Activated CD8-positive, alpha-beta T cell treated with anti-CD3 and anti-CD28 coated beads for 36 hours (primary cell): ENCODE measurements around the gene ABHD10. TPM values are rescaled to one million over a fixed set of nuclear protein-coding genes. Genes with fewer than 3 reads are reported as not detected.

ENCODE experiments used
- ATAC-seq: fragments of 200-7000 bp; cut with Tn5 transposase; one replicate; pipeline ENCODE4 v1.10.0; 2021; ENCODE audit warnings: mild to moderate bottlenecking, moderate library complexity
- CTCF ChIA-PET: fragments of 350-600 bp; sonication (Branson Sonifier 250); formaldehyde crosslinking; loops from one replicate; lab custom pipeline; 2021; ENCODE audit warnings: antibody characterized with exemption; lab: Charles Lee
- POLR2A ChIA-PET: fragments of 350-600 bp; sonication (Branson Sonifier 250); formaldehyde crosslinking; loops from one replicate; lab custom pipeline; 2021; ENCODE audit warnings: antibody characterized with exemption; lab: Charles Lee
- DNase-seq: peaks from one replicate; pipeline ENCODE4 v3.0.0-alpha.2; 2020
- H3K27ac Mint-ChIP-seq: one replicate; pipeline ENCODE4 v1.8.0; 2021; ENCODE audit warnings: mild to moderate bottlenecking, mixed read lengths
- H3K27me3 Mint-ChIP-seq: one replicate; pipeline ENCODE4 v1.8.0; 2021; ENCODE audit warnings: mixed read lengths
- H3K36me3 Mint-ChIP-seq: one replicate; pipeline ENCODE4 v1.8.0; 2021; ENCODE audit warnings: low read depth, mixed read lengths
- H3K4me1 Mint-ChIP-seq: one replicate; pipeline ENCODE4 v1.8.0; 2021; ENCODE audit warnings: low read depth, mixed read lengths
- H3K4me3 Mint-ChIP-seq: one replicate; pipeline ENCODE4 v1.8.0; 2021; ENCODE audit warnings: mild to moderate bottlenecking, moderate library complexity, mixed read lengths
- H3K9me3 Mint-ChIP-seq: one replicate; pipeline ENCODE4 v1.8.0; 2021; ENCODE audit warnings: mixed read lengths
- CTCF ChIP-seq: fragments of 200-600 bp; IDR thresholded peaks from one replicate; pipeline ENCODE4 v1.8.0; 2022; ENCODE audit warnings: antibody characterized with exemption, mild to moderate bottlenecking
- intact Hi-C: fragments of 100-400 bp; cut with micrococcal nuclease; formaldehyde crosslinking; loops from one replicate; pipeline ENCODE4 v1.10.0; 2022
- total RNA-seq, 2 experiments: library from RNA; stranded (reverse); gene quantifications; one replicate each; pipeline ENCODE4 v1.2.3, GENCODE V29; 2021

ABHD10 gene
- total RNA-seq, 2 experiments from 2014 or later = 59.4 to 66.5 TPM

DNA sequence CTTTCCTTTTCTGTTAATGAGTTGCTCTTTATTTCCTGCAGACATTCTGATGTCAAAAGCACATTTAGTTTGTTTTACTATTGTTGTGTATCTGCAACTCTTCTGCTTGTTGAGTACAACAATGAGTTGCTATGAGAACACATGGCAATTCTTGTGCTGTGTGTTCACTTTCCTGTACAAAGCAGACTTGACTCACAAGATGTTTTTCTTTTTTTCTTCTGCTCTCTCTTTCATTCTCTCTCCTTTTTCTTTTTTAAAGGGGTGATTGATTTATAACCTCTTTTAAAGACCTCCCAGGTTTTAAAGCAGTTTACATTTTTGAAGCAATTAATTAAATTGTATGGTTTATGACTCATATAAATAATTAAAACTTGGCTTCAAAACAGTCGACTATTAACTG lies 31.6 kb upstream of the ABHD10 start:
- ATAC-seq (no peak), DNase-seq (no peak)
- Mint-ChIP-seq H3K27me3 (no peaks in the 10 kb centered on the region), H3K27ac (no peak overlapping the region), H3K36me3 (no peaks in the 10 kb centered on the region), H3K4me3 (no peak overlapping the region), H3K9me3 (no peaks in the 10 kb centered on the region), H3K4me1 (no peaks in the 10 kb centered on the region)
- TF ChIP-seq CTCF = no peak
- CTCF ChIA-PET = interaction anchor here (0.6 to 1.4 kb wide), 2 partner anchors 20 to 67 kb away, joined by 4 read pairs; no protein-coding TSS in a partner anchor
- intact Hi-C loops = no loop called here
- POLR2A ChIA-PET = no interaction called here

DNA sequence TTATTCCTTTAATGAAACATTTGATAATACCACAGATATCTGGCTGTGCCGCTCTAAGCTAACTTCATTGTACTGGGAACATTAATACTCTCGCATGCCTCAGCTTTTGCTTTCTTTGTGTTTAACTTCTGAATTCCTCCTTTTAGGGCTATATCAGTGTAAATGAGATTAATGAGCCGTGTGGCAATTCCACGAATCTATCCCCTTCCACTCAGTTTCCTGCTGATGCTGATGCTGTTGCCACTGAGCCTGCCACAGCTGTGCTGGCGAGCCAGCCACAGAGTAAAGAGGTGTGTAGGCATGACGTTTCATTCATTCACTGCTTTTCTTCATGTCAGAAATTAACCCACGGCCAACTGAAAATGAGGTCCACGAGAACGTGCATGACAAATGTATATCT lies 30.0 kb upstream of the ABHD10 start:
- no peaks in the 10 kb centered on the region for H3K9me3 Mint-ChIP-seq
- H3K36me3 Mint-ChIP-seq = no peaks in the 10 kb centered on the region
- TF ChIP-seq CTCF = no peak
- CTCF ChIA-PET = interaction anchor here (0.6 to 1.4 kb wide), 2 partner anchors 13 to 65 kb away, joined by 3 to 4 read pairs; no protein-coding TSS in a partner anchor
- H3K4me1 Mint-ChIP-seq = no peaks in the 10 kb centered on the region
- H3K27me3 Mint-ChIP-seq = no peaks in the 10 kb centered on the region
- intact Hi-C loops = no loop called here
- POLR2A ChIA-PET = no interaction called here
- no peak overlapping the region for H3K4me3 Mint-ChIP-seq
- no peak overlapping the region for H3K27ac Mint-ChIP-seq
- ATAC-seq (no peak), DNase-seq (no peak)

DNA sequence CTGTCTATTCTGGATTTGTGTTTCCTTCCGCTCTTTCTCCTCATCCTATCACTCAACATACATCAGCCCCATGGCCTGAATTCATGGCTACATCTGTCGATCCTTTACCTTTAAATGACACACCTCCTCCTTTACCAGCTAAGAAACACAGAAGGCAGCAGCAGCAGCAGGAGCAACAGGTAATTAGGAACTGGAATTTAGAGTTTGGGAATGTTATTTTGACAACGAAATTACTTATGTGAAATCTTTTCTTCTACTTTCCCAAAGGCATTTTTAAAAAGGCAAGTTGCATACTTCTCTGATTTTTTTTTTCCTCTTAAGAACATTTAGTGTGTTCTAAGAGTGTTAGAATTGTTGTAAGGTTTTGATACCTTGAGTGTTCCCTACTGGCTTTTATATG lies 29.1 kb upstream of the ABHD10 start:
- H3K27ac Mint-ChIP-seq = no peak overlapping the region

GRCh38 chr3:111951032-111951431 lies 27.8 kb upstream of the ABHD10 start:
- no peak for TF ChIP-seq CTCF
- H3K4me1 Mint-ChIP-seq = no peaks in the 10 kb centered on the region
- ChIA-PET CTCF (interaction anchor here (0.7 to 2.5 kb wide), 4 partner anchors 16 to 235 kb away, joined by 3 to 7 read pairs (median 5); no protein-coding TSS in a partner anchor), POLR2A (no interaction called here)
- intact Hi-C loops = no loop called here
- no peaks in the 10 kb centered on the region for H3K36me3 Mint-ChIP-seq
- H3K9me3 Mint-ChIP-seq = no peaks in the 10 kb centered on the region
- DNase-seq = no peak
- H3K4me3 Mint-ChIP-seq = no peak overlapping the region
- H3K27ac Mint-ChIP-seq = no peak overlapping the region
- ATAC-seq = no peak
- H3K27me3 Mint-ChIP-seq = no peaks in the 10 kb centered on the region

More for the DNA sequence above, 29.1 kb upstream of the ABHD10 start:
- ChIA-PET CTCF (interaction anchor here (2.5 kb wide), 1 partner anchor 64 kb away, joined by 7 read pairs; no protein-coding TSS in a partner anchor), POLR2A (no interaction called here)
- Mint-ChIP-seq H3K36me3 (no peaks in the 10 kb centered on the region), H3K4me1 (no peaks in the 10 kb centered on the region), H3K27me3 (no peaks in the 10 kb centered on the region), H3K9me3 (no peaks in the 10 kb centered on the region), H3K4me3 (no peak overlapping the region)
- no peak for TF ChIP-seq CTCF
- DNase-seq (no peak), ATAC-seq (no peak)
- intact Hi-C loops = no loop called here

GRCh38 chr3:111952086-111952485 lies 26.7 kb upstream of the ABHD10 start:
- CTCF ChIA-PET = interaction anchor here (0.7 to 2.5 kb wide), 4 partner anchors 62 to 236 kb away, joined by 3 to 7 read pairs (median 6); partner anchors contain the start of gene PHLDB2
- no peak overlapping the region for H3K4me3 Mint-ChIP-seq

More at GRCh38 chr3:111952086-111952485, 26.7 kb upstream of the ABHD10 start:
- Mint-ChIP-seq H3K4me1 (no peaks in the 10 kb centered on the region), H3K9me3 (no peaks in the 10 kb centered on the region), H3K27me3 (no peaks in the 10 kb centered on the region), H3K36me3 (no peaks in the 10 kb centered on the region), H3K27ac (no peak overlapping the region)
- intact Hi-C loops = no loop called here
- ATAC-seq = no peak
- no peak for TF ChIP-seq CTCF
- POLR2A ChIA-PET = no interaction called here
- no peak for DNase-seq
